ENCODE measurements around the gene ZNF445.
"Not testable (repeated sequence)": the region's sequence is repeated elsewhere in the genome, so short reads cannot be mapped to it uniquely, and the experiment has no call there.

Gene ZNF445

GRCh38 chr3:44477312-44478030, at the start of gene ZNF445:
ZNF445 (minus strand) TSS chr3:44477670; CDS start chr3:44455549, 22,121 bp downstream.
- DNase-seq (ENCODE audit: low spot score) = peak; percentile 76

GRCh38 chr3:44525060-44525459, 47.6 kb upstream of the ZNF445 start:
- no peak for DNase-seq (ENCODE audit: low spot score)

GRCh38 chr3:44522494-44522933, 45.0 kb upstream of the ZNF445 start:
- no peak for DNase-seq (ENCODE audit: low spot score)

GRCh38 chr3:44521721-44522120, 44.3 kb upstream of the ZNF445 start:
- no peak for DNase-seq (ENCODE audit: low spot score)

- DNase-seq (ENCODE audit: low spot score) = no peak
Observed at GRCh38 chr3:44518782-44519156, 41.3 kb upstream of the ZNF445 start.

GRCh38 chr3:44516230-44516629, 38.8 kb upstream of the ZNF445 start:
- no peak for DNase-seq (ENCODE audit: low spot score)

GRCh38 chr3:44513513-44513912, 36.0 kb upstream of the ZNF445 start:
- no peak for DNase-seq (ENCODE audit: low spot score)

- DNase-seq (ENCODE audit: low spot score) = no peak
Observed at GRCh38 chr3:44511238-44511566, 33.7 kb upstream of the ZNF445 start.

- no peak for DNase-seq (ENCODE audit: low spot score)
Observed at GRCh38 chr3:44510000-44510368, 32.5 kb upstream of the ZNF445 start.

GRCh38 chr3:44509393-44509921, 32.0 kb upstream of the ZNF445 start:
- DNase-seq (ENCODE audit: low spot score) = no peak

GRCh38 chr3:44506961-44507360, 29.5 kb upstream of the ZNF445 start:
- no peak for DNase-seq (ENCODE audit: low spot score)

GRCh38 chr3:44506556-44506955, 29.1 kb upstream of the ZNF445 start:
- no peak for DNase-seq (ENCODE audit: low spot score)

GRCh38 chr3:44504566-44504965, 27.1 kb upstream of the ZNF445 start:
- DNase-seq (ENCODE audit: low spot score) = no peak

GRCh38 chr3:44503178-44503577, 25.7 kb upstream of the ZNF445 start:
- not testable (repeated sequence) for DNase-seq (ENCODE audit: low spot score)

GRCh38 chr3:44501971-44502370, 24.5 kb upstream of the ZNF445 start:
- DNase-seq (ENCODE audit: low spot score) = no peak

GRCh38 chr3:44499899-44500168, 22.4 kb upstream of the ZNF445 start:
- not testable (repeated sequence) for DNase-seq (ENCODE audit: low spot score)

GRCh38 chr3:44499149-44499898, 21.9 kb upstream of the ZNF445 start:
- DNase-seq (ENCODE audit: low spot score) = no peak

- no peak for DNase-seq (ENCODE audit: low spot score)
Observed at GRCh38 chr3:44495636-44496415, 18.4 kb upstream of the ZNF445 start.

- no peak for DNase-seq (ENCODE audit: low spot score)
Observed at GRCh38 chr3:44492496-44492895, 15.0 kb upstream of the ZNF445 start.

- no peak for DNase-seq (ENCODE audit: low spot score)
Observed at GRCh38 chr3:44482721-44483120, 5.3 kb upstream of the ZNF445 start.

GRCh38 chr3:44478606-44479094, 1.2 kb upstream of the ZNF445 start:
- DNase-seq (ENCODE audit: low spot score) = peak; percentile 25

GRCh38 chr3:44478055-44478468, 592 bp upstream of the ZNF445 start:
- peak; percentile 37 for DNase-seq (ENCODE audit: low spot score)

- DNase-seq (ENCODE audit: low spot score) = no peak
Observed at GRCh38 chr3:44476963-44477311, 533 bp downstream of the ZNF445 start.

Data from HuH-7.5 (cell line).